Measurements from ENCODE around the gene PHLDB2. TPM values are rescaled to one million over a fixed set of nuclear protein-coding genes. Genes with fewer than 3 reads are reported as not detected.

The PHLDB2 gene
- polyA plus RNA-seq, 1 donor (not counting 4 experiments of a cell fraction or from before 2014, with no cell fraction given) = 150 TPM

DNA sequence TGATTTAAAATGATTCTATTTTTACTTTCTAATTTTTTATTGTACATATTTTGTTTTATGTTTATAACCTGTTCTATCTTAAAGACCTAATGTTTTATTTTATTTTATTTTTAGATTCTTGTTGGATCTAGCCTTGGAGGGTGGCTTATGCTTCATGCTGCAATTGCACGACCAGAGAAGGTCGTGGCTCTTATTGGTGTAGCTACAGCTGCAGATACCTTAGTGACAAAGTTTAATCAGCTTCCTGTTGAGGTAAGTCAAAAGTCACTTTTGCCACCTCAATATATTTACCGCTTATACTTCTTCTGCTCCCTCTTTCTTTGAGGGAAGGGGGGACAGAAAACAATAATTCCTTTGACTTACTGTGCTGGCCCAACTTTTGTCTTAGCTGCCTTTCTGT is 127.7 kb downstream of the PHLDB2 start:
- H3K9me1 ChIP-seq (ENCODE audit: control insufficient read depth, extremely low read depth, insufficient read depth, low read length) = no peaks in the 10 kb centered on the region
- FAIRE-seq = no peak

DNA sequence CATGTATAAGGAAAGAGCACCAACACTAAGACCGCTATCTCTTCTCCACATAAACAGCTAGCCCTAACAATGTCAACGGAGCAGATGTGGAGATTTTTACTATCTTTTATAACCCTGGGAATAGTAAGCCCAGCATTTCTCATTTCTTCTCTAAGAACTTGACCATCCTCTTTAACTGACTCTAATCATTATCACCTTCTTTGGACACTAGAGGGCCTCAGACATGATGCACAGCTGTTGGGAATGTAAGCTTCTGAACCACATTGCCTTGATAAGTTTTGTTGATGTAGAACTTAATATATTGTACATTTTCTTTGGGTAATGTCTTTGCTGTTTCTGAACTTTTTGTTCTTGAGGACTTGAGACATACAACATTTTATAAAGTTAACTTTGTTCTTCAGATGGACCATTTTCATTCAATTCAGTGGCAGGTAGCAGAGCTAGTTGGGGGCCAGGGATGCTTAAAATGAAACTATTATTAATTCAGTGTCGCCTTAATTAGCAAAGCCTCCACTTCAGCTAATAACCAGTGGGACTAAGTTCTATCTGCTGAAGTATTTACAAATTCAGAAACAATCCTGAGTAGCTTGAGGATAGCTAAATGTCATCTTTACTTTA is 130.1 kb downstream of the PHLDB2 start:
- peak; percentile 93 for FAIRE-seq
- no peak overlapping the region for H3K9ac ChIP-seq (ENCODE audit: control insufficient read depth, extremely low read depth, insufficient read depth, low read length)

More for the DNA sequence above, 127.7 kb downstream of the PHLDB2 start:
- no peak overlapping the region for H3K4me2 ChIP-seq (ENCODE audit: control insufficient read depth, extremely low read depth, insufficient read depth, low read depth, low read length)
- no peaks in the 10 kb centered on the region for H3K27me3 ChIP-seq (ENCODE audit: control insufficient read depth, extremely low read depth, insufficient read depth, low read length)
- no peak overlapping the region for H3K27ac ChIP-seq (ENCODE audit: control insufficient read depth, insufficient read depth, low read length)
- H4K20me1 ChIP-seq (ENCODE audit: control insufficient read depth, extremely low read depth, insufficient read depth, low read length) = no peaks in the 10 kb centered on the region
- no peak overlapping the region for H2AFZ ChIP-seq (ENCODE audit: control insufficient read depth, low read length)
- no peak for DNase-seq (ENCODE audit: low read depth, low spot score)
- no peak for TF ChIP-seq CTCF (optimal IDR thresholded peaks at IDR 0.05 in 1 of 3, IDR thresholded peaks at IDR 0.05 in 1 of 3, conservative IDR thresholded peaks at IDR 0.05 in 1 of 3; ENCODE audit: extremely low read depth in 1 of 3, insufficient read depth in 2 of 3, low read length in 3 of 3)
- no peak for TF ChIP-seq EZH2 (IDR thresholded peaks at IDR 0.05; ENCODE audit: low read length)
- H3K9me3 ChIP-seq (ENCODE audit: control insufficient read depth, low read depth, low read length) = no peaks in the 10 kb centered on the region
- no peak overlapping the region for H3K9ac ChIP-seq (ENCODE audit: control insufficient read depth, extremely low read depth, insufficient read depth, low read length)
- H3K4me3 ChIP-seq (ENCODE audit: control insufficient read depth in 2 of 3, extremely low read depth in 1 of 3, insufficient read depth in 2 of 3, low read depth in 1 of 3, low read length in 3 of 3) = no peak overlapping the region
- H3K4me1 ChIP-seq (ENCODE audit: control insufficient read depth, extremely low read depth, insufficient read depth, low read length) = peaks cover under 1% of the 10 kb centered on the region
- dilution Hi-C loops (cut with MboI; ENCODE audit: extremely low pct_ligation_motif_present, low sequenced_read_pairs) = no loop called here
- H3K36me3 ChIP-seq (ENCODE audit: control insufficient read depth in 2 of 2, extremely low read depth in 1 of 2, insufficient read depth in 2 of 2, low read length in 2 of 2) = peaks cover 0 to 11% of the 10 kb centered on the region in 2 experiments
- peaks cover 1% of the 10 kb centered on the region for H3K79me2 ChIP-seq (ENCODE audit: control insufficient read depth, insufficient read depth, low read length)

More for the DNA sequence above, 130.1 kb downstream of the PHLDB2 start:
- Histone ChIP-seq H3K4me3 (ENCODE audit: control insufficient read depth in 2 of 3, extremely low read depth in 1 of 3, insufficient read depth in 2 of 3, low read depth in 1 of 3, low read length in 3 of 3) (no peak overlapping the region), H3K4me1 (ENCODE audit: control insufficient read depth, extremely low read depth, insufficient read depth, low read length) (no peaks in the 10 kb centered on the region), H3K4me2 (ENCODE audit: control insufficient read depth, extremely low read depth, insufficient read depth, low read depth, low read length) (no peak overlapping the region), H2AFZ (ENCODE audit: control insufficient read depth, low read length) (no peak overlapping the region), H3K36me3 (ENCODE audit: control insufficient read depth in 2 of 2, extremely low read depth in 1 of 2, insufficient read depth in 2 of 2, low read length in 2 of 2) (peaks cover 0 to 9% of the 10 kb centered on the region in 2 experiments), H3K27me3 (ENCODE audit: control insufficient read depth, extremely low read depth, insufficient read depth, low read length) (no peaks in the 10 kb centered on the region), H3K27ac (ENCODE audit: control insufficient read depth, insufficient read depth, low read length) (no peak overlapping the region), H3K9me3 (ENCODE audit: control insufficient read depth, low read depth, low read length) (no peaks in the 10 kb centered on the region), H3K9me1 (ENCODE audit: control insufficient read depth, extremely low read depth, insufficient read depth, low read length) (no peaks in the 10 kb centered on the region), H4K20me1 (ENCODE audit: control insufficient read depth, extremely low read depth, insufficient read depth, low read length) (no peaks in the 10 kb centered on the region), H3K79me2 (ENCODE audit: control insufficient read depth, insufficient read depth, low read length) (no peaks in the 10 kb centered on the region)
- TF ChIP-seq CTCF (optimal IDR thresholded peaks at IDR 0.05 in 1 of 3, IDR thresholded peaks at IDR 0.05 in 1 of 3, conservative IDR thresholded peaks at IDR 0.05 in 1 of 3; ENCODE audit: extremely low read depth in 1 of 3, insufficient read depth in 2 of 3, low read length in 3 of 3) (peak in 2 of 3 experiments; percentile 58 to 74), EZH2 (IDR thresholded peaks at IDR 0.05; ENCODE audit: low read length) (no peak)
- no peak for DNase-seq (ENCODE audit: low read depth, low spot score)
- dilution Hi-C loops (cut with MboI; ENCODE audit: extremely low pct_ligation_motif_present, low sequenced_read_pairs) = no loop called here

All from keratinocyte (primary cell).